Hematopoietic multipotent progenitor cell treated with erythropoietin and hydrocortisone succinate and interleukin-3 and kit ligand, for 17 days (in vitro differentiated cells): ENCODE measurements around the gene HLA-DRB5.
"Not testable (repeated sequence)": the region's sequence is repeated elsewhere in the genome, so short reads cannot be mapped to it uniquely, and the experiment has no call there.

Source experiments
- DNase-seq: peaks from one replicate; pipeline ENCODE4 v3.0.0-alpha.2; 2015; ENCODE audit warnings: low spot score

The HLA-DRB5 gene

DNA sequence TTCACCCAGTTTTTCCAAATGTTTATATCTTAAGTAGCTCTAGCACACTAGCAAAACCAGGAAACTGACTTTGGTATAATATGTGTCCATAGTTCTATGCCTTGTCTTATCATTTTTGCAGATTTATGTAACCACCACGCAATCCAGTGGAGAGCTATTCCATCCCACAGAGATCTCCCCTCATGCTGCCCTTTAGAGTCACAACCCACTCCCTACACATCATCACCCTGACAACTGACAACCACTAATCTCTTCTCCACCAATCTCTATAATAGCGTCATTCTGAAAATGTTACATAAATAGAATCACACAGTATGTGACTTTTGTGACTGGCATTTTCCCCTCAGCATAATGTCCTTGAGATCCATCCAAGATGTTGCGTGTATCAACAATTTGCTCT is 29.1 kb downstream of the HLA-DRB5 start:
- DNase-seq: no peak

DNA sequence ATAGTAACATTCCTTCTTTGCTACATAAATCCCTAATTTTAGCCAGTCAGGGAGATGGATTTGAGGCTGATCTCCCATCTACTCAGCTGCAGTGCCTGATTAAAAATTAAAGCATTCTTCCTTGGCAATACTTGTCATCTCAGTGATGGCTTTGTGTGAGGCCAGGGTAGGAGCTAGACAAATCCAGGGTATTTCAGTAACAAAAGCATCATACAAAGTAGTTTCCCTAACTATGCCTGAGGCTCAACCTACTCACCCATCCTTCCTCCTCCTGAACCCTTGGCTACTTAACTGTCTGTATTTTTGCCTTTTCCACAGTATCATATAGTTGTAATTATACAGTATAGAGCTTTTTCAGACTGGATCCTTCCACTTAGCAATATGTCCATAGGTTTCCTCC is 37.7 kb downstream of the HLA-DRB5 start:
- no peak for DNase-seq

DNA sequence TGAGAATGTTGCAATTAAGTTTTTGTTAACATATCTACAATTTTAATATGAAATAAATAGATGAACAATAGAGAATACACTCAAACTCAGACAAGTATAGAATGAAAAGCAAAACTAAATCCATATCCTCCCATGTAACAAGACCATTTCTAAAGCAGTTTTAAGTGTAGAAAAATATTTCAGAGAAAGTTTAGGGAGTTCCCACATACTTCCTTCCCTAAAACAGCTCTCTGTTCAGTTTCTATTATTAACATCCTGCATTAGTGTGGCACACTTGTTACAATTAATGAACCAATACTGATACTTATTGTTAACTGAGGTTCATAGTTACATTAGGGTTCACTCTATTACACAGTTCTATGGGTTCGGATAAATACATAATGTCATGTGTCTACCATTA is 38.4 kb downstream of the HLA-DRB5 start:
- DNase-seq: no peak

DNA sequence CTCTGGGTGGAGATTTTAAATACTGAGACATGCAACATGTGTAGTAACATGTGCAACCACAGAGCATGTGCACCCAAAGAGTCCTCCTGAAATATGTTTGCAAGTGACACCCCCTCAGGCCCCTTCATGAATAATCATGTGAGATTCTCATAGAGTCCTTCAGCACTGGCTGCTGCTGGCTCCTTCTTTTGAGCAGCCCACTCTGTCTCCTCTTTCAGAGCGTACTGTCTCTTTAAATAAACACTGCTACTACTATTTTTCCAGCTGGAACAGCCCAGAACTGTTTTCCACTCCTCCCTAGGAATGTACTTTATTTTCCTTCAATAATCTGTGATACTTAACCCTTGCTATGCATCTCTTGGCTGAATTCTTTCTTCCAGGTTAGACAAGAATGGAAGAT is 42.0 kb downstream of the HLA-DRB5 start:
- no peak for DNase-seq

DNA sequence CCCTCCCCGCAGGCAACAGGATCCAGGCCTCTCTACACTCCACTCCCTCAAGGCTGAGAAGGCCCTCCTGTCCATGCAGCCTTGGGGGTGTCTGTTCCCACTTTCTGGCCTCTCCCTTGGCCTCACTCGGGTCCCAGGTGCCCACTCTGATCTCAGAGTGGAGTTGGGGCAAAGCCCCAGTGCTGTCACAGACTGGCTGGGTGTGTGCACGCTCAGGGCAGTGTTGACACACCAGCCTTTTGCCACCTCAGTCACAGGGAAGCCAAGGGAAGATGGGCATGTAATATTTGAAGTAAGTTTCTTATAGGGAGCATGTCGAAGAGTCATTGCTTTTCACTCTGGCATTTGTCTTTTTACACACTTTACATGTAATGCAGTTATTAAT is 45.5 kb downstream of the HLA-DRB5 start:
- DNase-seq: no peak

DNA sequence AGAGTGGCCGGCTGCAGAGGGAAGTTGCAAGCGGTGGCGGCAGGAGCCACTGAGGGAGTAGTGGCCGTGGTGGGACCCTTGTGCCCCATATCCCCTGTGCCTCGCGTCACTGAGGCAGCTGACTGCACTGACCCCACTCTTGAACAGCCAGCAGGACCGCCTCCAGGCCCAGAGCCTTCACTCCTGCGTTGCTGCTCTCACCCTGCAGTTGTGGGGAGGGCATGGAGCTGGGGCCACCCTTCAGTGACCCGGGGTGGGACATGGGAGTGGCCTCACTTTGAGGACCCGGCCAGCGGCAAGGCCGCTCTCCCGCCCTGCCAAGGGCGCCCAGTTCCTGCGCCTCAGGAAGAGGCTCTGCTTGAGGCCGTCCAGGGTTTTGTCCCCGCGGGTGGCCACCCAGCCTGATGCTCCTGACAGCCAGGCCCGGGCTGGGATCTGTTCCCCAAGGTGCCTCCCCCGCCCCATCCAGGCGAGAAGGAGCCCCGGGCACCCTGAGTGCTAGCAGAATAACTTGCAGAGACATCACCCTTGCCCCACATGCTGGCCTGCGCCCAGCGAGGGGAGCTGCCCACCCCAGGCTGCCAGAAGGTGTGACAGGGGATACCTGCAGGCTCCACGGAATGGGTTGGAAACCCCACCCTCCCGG is 46.0 kb downstream of the HLA-DRB5 start:
- no peak for DNase-seq

DNA sequence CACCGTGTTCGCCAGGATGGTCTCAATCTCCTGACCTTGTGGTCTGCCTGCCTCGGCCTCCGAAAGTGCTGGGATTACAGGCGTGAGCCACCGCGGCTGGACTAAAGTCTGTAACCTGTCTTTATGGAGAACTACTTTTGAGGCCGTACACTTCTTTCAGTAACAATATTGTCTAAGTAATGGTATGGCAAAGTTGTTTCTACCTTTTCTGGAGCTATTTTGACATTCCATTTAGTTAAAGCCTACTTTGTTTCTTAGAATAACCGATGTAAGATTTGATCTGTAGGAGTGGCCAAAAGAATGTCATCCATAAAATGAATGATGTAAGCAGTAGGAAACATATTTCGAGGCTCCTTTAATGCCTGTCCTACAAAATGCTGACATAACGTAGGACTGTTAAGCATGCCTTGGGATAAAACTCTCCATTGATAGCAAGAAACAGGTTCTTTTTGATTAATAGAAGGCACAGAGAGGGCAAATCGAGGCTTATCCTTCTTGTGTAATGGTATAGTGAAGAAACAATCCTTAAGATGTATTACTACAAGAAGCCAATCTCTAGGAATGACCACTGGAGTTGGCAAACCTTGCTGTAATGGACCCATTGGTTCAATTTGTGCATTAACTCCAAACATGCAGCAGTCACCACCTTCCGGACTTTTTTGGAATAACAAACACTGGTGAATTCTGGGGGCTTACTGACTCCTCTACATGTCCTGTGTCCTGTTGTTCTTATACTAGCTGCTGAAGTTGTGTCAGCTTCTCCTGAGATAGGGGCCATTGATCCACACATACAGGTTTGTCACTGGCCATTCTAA is 54.5 kb downstream of the HLA-DRB5 start:
- no peak for DNase-seq

DNA sequence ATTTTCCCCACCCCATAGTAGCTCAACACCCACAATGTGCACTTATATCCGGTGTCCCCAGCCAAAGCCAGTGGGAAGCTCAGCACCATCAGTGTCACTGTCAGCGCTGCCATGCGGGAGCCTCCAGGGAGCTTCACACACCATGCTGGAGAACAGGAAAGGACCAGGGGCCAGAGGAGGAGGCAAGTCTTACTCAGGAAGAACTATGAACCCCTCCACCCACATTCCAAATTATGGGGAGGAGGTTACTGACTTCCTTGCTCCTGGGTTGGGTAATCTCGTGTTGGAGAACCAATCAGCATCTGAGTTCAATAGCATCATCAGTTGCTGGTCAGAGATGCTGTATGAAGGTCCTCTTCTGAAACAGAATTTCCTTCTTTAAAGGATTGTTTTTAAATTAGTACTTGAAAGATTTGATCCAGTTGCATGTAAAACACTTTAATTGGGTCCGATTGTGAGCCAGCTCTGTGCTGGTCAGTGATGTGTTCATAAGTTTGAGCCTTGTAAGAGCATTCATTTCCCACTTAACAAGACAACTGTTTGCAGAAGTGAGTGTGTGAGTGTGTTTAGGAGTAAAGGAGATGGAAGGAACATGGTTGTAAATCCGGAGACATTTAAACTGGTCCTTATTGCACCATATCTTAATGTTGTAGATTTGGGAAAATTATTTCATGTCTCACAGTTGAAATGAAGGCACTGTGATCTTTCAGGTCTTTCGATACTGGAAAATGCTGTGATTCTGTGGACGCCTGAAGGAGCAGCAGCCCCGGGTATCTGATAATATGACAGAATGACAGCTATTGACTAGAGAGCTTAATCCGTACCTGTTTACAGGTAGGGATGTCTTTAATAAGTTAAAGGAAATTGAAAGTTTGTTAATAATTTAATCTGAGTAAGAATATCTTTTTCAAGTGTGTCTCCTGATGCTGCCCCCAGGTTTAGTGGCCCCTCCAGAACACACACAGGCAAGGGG is 56.4 kb downstream of the HLA-DRB5 start:
- not testable (repeated sequence) for DNase-seq

DNA sequence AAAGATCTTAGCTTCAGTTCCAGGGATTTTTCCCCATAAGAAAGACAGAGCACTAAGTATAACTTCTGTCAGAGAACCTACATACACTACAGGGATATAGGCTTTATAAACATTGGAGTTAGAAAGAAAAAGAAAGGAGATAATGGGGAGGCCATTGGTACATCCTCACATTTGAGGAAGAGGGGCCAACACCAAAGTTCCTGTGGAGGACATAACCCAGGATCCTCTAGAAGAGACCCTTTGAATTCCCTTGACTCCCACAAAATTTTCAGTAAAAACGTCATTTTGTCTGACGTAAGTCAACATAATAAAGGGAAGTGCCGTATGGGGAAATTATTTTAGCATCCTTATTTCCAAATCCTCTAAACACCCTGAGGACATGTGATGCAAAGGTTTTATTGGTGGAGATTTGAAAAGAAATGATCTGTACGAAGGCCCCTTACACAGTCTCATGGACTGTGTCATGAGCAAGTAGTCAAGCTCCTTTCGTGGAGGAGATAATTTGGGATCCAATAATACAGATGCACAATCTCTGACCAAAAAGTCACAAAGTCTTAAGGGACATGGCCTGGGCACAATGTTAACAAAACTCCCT is 57.2 kb downstream of the HLA-DRB5 start:
- no peak for DNase-seq

DNA sequence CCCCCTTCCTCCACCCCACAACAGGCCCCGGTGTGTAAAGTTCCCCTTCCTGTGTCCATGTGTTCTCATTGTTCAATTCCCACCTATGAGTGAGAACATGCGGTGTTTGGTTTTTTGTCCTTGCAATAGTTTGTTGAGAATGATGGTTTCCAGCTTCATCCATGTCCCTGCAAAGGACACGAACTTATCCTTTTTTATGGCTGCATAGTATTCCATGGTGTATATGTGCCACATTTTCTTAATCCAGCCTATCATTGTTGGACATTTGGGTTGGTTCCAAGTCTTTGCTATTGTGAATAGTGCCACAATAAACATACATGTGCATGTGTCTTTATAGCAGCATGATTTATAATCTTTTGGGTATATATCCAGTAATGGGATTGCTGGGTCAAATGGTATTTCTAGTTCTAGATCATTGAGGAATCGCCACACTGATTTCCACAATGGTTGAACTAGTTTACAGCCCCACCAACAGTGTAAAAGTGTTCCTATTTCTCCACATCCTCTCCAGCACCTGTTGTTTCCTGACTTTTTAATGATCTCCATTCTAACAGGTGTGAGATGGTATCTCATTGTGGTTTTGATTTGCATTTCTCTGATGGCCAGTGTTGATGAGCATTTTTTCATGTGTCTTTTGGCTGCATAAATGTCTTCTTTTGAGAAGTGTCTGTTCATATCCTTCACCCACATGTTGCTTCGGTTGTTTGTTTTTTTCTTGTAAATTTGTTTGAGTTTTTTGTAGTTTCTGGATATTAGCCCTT is 62.2 kb downstream of the HLA-DRB5 start:
- DNase-seq: not testable (repeated sequence)
